C4-2B (cell line): ENCODE results near the gene SAP30L.

Experiments used
- CTCF ChIP-seq: fragments of 450-650 bp; conservative IDR thresholded peaks from 2 replicates; pipeline ENCODE4 v1.5.1; 2017; ENCODE audit warnings: mild to moderate bottlenecking
- ZFX ChIP-seq: fragments of 450-650 bp; IDR thresholded peaks from 2 replicates; pipeline ENCODE4 v1.6.1; 2017

- no peak for TF ChIP-seq CTCF
- TF ChIP-seq ZFX: no peak
These were observed 40.6 kb downstream of the SAP30L start for GRCh38 chr5:154486427-154486866.
